Endothelial cell of umbilical vein (primary cell): ENCODE results near the gene GPRIN1. TPM values are rescaled to one million over a fixed set of nuclear protein-coding genes. Genes with fewer than 3 reads are reported as not detected.

Source experiments
- BruUV-seq: library from RNA; stranded (reverse); fragments of 400-500 nt; replicated peaks from 2 replicates; lab custom pipeline; 2021; lab: Mats Ljungman, UMichigan
- CTCF ChIA-PET: fragments of 300-600, 350-600 bp; sonication (Branson Sonifier 250); formaldehyde crosslinking; loops from one replicate; lab custom pipeline; 2021; ENCODE audit warnings: antibody characterized with exemption, inconsistent platforms; lab: Charles Lee
- POLR2A ChIA-PET: fragments of 300-600, 350-600 bp; sonication (Branson Sonifier 250); formaldehyde crosslinking; loops from one replicate; lab custom pipeline; 2021; ENCODE audit warnings: antibody characterized with exemption, inconsistent platforms; lab: Charles Lee
- DNase-seq: peaks from one replicate; pipeline ENCODE4 v3.0.0-alpha.2; 2011; ENCODE audit warnings: low read depth, low spot score
- FAIRE-seq: peaks from 2 replicates; lab custom pipeline; 2011; peaks lifted over from hg19 to GRCh38; lab: Jason Lieb, UNC
- H2AFZ ChIP-seq: 2 replicates; pipeline ENCODE4 v1.6.0; 2012; ENCODE audit warnings: low read depth, low read length, control low read depth, inconsistent platforms
- H3K27ac ChIP-seq: 2 replicates; pipeline ENCODE4 v1.5.1; 2011; ENCODE audit warnings: low read depth, mild to moderate bottlenecking, control low read depth, low read length, moderate library complexity; ENCODE audit not compliant: insufficient read depth
- H3K27me3 ChIP-seq, 2 experiments: 2 replicates each; pipeline versions ENCODE4 v1.6.0 to v1.6.1; 2011; ENCODE audit warnings: low read length in 2 of 2, mixed read lengths in 1 of 2; ENCODE audit not compliant: control insufficient read depth in 2 of 2, insufficient read depth in 2 of 2
- H3K36me3 ChIP-seq, 2 experiments: 2 replicates in 1 of 2; 3 replicates in 1 of 2; pipeline ENCODE4 v1.5.1; 2011; ENCODE audit warnings: low read length in 2 of 2, mild to moderate bottlenecking in 1 of 2, moderate library complexity in 1 of 2; ENCODE audit not compliant: control insufficient read depth in 2 of 2, insufficient read depth in 2 of 2; ENCODE audit errors: extremely low read depth in 1 of 2
- H3K4me1 ChIP-seq: 3 replicates; pipeline ENCODE4 v1.5.1; 2011; ENCODE audit warnings: mild to moderate bottlenecking, low read length; ENCODE audit not compliant: control insufficient read depth, insufficient read depth; ENCODE audit errors: extremely low read depth
- H3K4me2 ChIP-seq: 2 replicates; pipeline ENCODE4 v1.6.1; 2011; ENCODE audit warnings: low read length, control low read depth, mixed read lengths; ENCODE audit not compliant: insufficient read depth
- H3K4me3 ChIP-seq, 3 experiments: fragments of 200-600 bp in 1 of 3; sonication (generic), shearing (Covaris generic) in 1 of 3; replicated peaks in 1 of 3; 2 replicates each; pipeline ENCODE4 v1.5.1; 2011 to 2016; ENCODE audit warnings: control low read depth in 3 of 3, low read length in 3 of 3, mild to moderate bottlenecking in 2 of 3, inconsistent platforms in 1 of 3, low read depth in 1 of 3, moderate library complexity in 1 of 3; ENCODE audit not compliant: insufficient read depth in 1 of 3
- H3K79me2 ChIP-seq: 2 replicates; pipeline ENCODE4 v1.6.0; 2012; ENCODE audit warnings: low read length, inconsistent platforms; ENCODE audit not compliant: control insufficient read depth, insufficient read depth
- H3K9ac ChIP-seq: replicated peaks from 2 replicates; pipeline ENCODE3; 2011; ENCODE audit warnings: low read length, control low read depth; ENCODE audit not compliant: insufficient read depth; ENCODE audit errors: extremely low read depth
- H3K9me1 ChIP-seq: replicated peaks from 3 replicates; pipeline ENCODE4 v1.6.0; 2011; ENCODE audit warnings: mild to moderate bottlenecking, low read length; ENCODE audit not compliant: control insufficient read depth, insufficient read depth; ENCODE audit errors: extremely low read depth
- H3K9me3 ChIP-seq: replicated peaks from 2 replicates; pipeline ENCODE4 v1.5.1; 2012; ENCODE audit warnings: low read length, inconsistent platforms; ENCODE audit not compliant: control insufficient read depth, insufficient read depth
- H4K20me1 ChIP-seq: replicated peaks from 2 replicates; pipeline ENCODE3; 2011; ENCODE audit warnings: mild to moderate bottlenecking, low read length; ENCODE audit not compliant: control insufficient read depth, insufficient read depth; ENCODE audit errors: extremely low read depth
- EZH2 ChIP-seq: IDR thresholded peaks from 2 replicates; pipeline ENCODE4 v1.6.1; 2012; ENCODE audit warnings: borderline replicate concordance, low read depth, mild to moderate bottlenecking, moderate library complexity, low read length, inconsistent platforms; ENCODE audit not compliant: severe bottlenecking
- FOS ChIP-seq: IDR thresholded peaks from 2 replicates; pipeline ENCODE4 v1.6.1; 2011; ENCODE audit warnings: mild to moderate bottlenecking, low read length, moderate library complexity, borderline replicate concordance; ENCODE audit not compliant: insufficient read depth
- GATA2 ChIP-seq: IDR thresholded peaks from 2 replicates; pipeline ENCODE4 v1.7.0; 2011; ENCODE audit warnings: low read depth, mild to moderate bottlenecking, moderate library complexity, mixed read lengths, low read length; ENCODE audit not compliant: insufficient read length, insufficient read depth
- JUN ChIP-seq: IDR thresholded peaks from 2 replicates; pipeline ENCODE4 v1.6.1; 2011; ENCODE audit warnings: borderline replicate concordance, low read depth; ENCODE audit not compliant: insufficient read length, insufficient read depth
- MYC ChIP-seq: IDR thresholded peaks from one replicate; pipeline ENCODE4 v1.6.1; 2011; ENCODE audit warnings: mild to moderate bottlenecking, low read depth, low read length
- POLR2A ChIP-seq: IDR thresholded peaks from 2 replicates; pipeline ENCODE4 v1.6.1; 2012; ENCODE audit warnings: low read depth, mild to moderate bottlenecking, control low read depth, low read length
- POLR2AphosphoS5 ChIP-seq: IDR thresholded peaks from 2 replicates; pipeline ENCODE4 v1.6.1; 2012; ENCODE audit warnings: low read depth, mild to moderate bottlenecking, control low read depth, low read length, moderate library complexity; ENCODE audit not compliant: insufficient read depth
- dilution Hi-C: fragments of 300-500 bp; cut with MboI; formaldehyde crosslinking; loops from one replicate; pipeline ENCODE4 v1.15.0; 2019; ENCODE audit warnings: low sequenced_read_pairs; ENCODE audit not compliant: extremely low pct_ligation_motif_present
- intact Hi-C: fragments of 100-400 bp; cut with micrococcal nuclease; formaldehyde crosslinking; loops from one replicate; pipeline ENCODE4 v1.10.0; 2022
- polyA plus RNA-seq, 4 experiments: library from polyadenylated mRNA; depleted of rRNA in 3 of 4; stranded (reverse) in 3 of 4; unstranded in 1 of 4; fragments of >200 nt; gene quantifications; 2 replicates each; pipeline versions ENCODE4 v1.2.1 to v1.2.3, GENCODE V29; 2011 to 2012; ENCODE audit warnings: missing spikeins in 1 of 4
- total RNA-seq: library from RNA; stranded (reverse); gene quantifications from 2 replicates; pipeline ENCODE4 v1.2.3, GENCODE V29; 2021
- TF ChIP-seq, protein P1 (sequence below), 2 donors: IDR thresholded peaks; 1 replicate in 1 of 2; 2 replicates in 1 of 2; pipeline ENCODE4 v1.5.1; 2011; ENCODE audit warnings: low read length in 2 of 2, mild to moderate bottlenecking in 2 of 2, moderate library complexity in 2 of 2, control low read depth in 1 of 2, inconsistent platforms in 1 of 2, low read depth in 1 of 2; ENCODE audit not compliant: insufficient read depth in 1 of 2; ENCODE audit errors: extremely low read depth in 1 of 2
- TF ChIP-seq, protein P2 (sequence below): IDR thresholded peaks from 2 replicates; pipeline ENCODE4 v1.6.1; 2011; ENCODE audit not compliant: insufficient read depth, insufficient read length

Gene GPRIN1
- total and polyA plus RNA-seq, 2 donors (not counting 3 experiments of a cell fraction or from before 2014, with no cell fraction given): 2.4 to 10.4 TPM

DNA sequence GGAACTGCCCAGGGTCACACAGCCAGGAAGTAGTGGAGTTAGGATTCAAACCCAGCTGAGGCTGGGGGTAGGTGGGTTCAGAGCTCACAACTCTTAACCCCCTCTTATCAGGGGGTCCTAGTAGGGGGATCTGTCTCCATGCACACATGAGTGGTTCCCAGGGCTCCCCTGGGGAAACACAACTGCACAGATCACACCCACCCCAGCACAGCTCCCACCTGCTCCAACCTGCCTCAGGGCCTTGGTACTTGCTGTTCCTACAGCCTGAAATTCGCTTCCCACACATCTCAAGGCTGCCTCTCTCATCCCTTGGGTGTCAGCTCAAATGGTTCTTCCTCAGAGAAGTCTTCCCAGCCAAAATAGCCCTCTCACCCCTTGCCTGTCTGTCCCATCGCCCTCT is 15.6 kb upstream of the GPRIN1 start:
- TF ChIP-seq MYC (no peak), JUN (no peak), POLR2AphosphoS5 (no peak), FOS (no peak), POLR2A (no peak), EZH2 (no peak)
- intact Hi-C loops: no loop called here
- dilution Hi-C loops: no loop called here
- H3K4me2 ChIP-seq: no peak overlapping the region
- no peak overlapping the region for H3K9ac ChIP-seq
- H3K4me1 ChIP-seq: no peaks in the 10 kb centered on the region
- ChIA-PET CTCF (interaction anchor here (0.7 to 1.8 kb wide), 2 partner anchors 14 to 51 kb away, joined by 3 to 5 read pairs; no protein-coding TSS in a partner anchor), POLR2A (no interaction called here)
- H3K27ac ChIP-seq: no peak overlapping the region
- no peaks in the 10 kb centered on the region for H4K20me1 ChIP-seq
- no peak overlapping the region for H2AFZ ChIP-seq
- no peak for FAIRE-seq
- BruUV-seq: no TSS peak
- H3K36me3 ChIP-seq: no peaks in the 10 kb centered on the region
- H3K27me3 ChIP-seq: peaks cover 47 to 53% of the 10 kb centered on the region in 2 experiments
- no peaks in the 10 kb centered on the region for H3K79me2 ChIP-seq
- no peak for DNase-seq
- H3K9me1 ChIP-seq: no peaks in the 10 kb centered on the region
- no peaks in the 10 kb centered on the region for H3K9me3 ChIP-seq
- no peak overlapping the region for H3K4me3 ChIP-seq

DNA sequence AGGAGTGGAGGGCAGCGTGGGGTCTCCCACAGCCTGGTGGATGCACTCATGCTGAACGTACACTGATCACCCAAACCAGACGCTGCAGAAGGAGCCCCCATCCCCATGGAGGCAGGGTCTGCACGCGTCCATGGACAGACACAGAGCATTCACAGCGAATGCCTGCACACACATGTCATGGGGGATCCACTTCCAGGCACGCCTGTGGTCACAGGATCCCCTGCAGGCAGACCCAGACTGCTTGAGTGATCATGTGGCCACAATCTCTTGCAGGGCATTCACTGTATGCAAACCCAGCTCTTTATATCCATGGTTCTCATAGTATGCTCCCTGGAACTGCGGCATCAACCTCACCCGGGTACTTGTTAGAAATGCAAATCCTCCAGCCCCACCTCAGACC is 15.0 kb upstream of the GPRIN1 start:
- Histone ChIP-seq H3K4me1 (no peaks in the 10 kb centered on the region), H3K9me3 (no peaks in the 10 kb centered on the region), H3K27me3 (peaks cover 49 to 53% of the 10 kb centered on the region in 2 experiments), H3K36me3 (no peaks in the 10 kb centered on the region), H3K4me2 (no peak overlapping the region), H2AFZ (no peak overlapping the region), H3K9ac (no peak overlapping the region), H3K9me1 (no peaks in the 10 kb centered on the region), H3K27ac (no peak overlapping the region), H3K79me2 (no peaks in the 10 kb centered on the region), H4K20me1 (no peaks in the 10 kb centered on the region), H3K4me3 (no peak overlapping the region)
- ChIA-PET POLR2A (no interaction called here), CTCF (interaction anchor here (0.7 to 1.8 kb wide), 2 partner anchors 14 to 51 kb away, joined by 3 to 5 read pairs; no protein-coding TSS in a partner anchor)
- dilution Hi-C loops: no loop called here
- no peak for FAIRE-seq
- BruUV-seq: no TSS peak
- TF ChIP-seq JUN: no peak
- no peak for TF ChIP-seq POLR2A
- TF ChIP-seq MYC: no peak
- TF ChIP-seq POLR2AphosphoS5: no peak
- TF ChIP-seq EZH2: no peak
- TF ChIP-seq GATA2: no peak
- TF ChIP-seq FOS: no peak
- TF ChIP-seq, protein P1, sequence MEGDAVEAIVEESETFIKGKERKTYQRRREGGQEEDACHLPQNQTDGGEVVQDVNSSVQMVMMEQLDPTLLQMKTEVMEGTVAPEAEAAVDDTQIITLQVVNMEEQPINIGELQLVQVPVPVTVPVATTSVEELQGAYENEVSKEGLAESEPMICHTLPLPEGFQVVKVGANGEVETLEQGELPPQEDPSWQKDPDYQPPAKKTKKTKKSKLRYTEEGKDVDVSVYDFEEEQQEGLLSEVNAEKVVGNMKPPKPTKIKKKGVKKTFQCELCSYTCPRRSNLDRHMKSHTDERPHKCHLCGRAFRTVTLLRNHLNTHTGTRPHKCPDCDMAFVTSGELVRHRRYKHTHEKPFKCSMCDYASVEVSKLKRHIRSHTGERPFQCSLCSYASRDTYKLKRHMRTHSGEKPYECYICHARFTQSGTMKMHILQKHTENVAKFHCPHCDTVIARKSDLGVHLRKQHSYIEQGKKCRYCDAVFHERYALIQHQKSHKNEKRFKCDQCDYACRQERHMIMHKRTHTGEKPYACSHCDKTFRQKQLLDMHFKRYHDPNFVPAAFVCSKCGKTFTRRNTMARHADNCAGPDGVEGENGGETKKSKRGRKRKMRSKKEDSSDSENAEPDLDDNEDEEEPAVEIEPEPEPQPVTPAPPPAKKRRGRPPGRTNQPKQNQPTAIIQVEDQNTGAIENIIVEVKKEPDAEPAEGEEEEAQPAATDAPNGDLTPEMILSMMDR (IDR thresholded peaks at IDR 0.05; ENCODE audit: extremely low read depth in 1 of 2, insufficient read depth in 1 of 2, low read depth in 1 of 2, low read length in 2 of 2): no peak
- TF ChIP-seq, protein P2, sequence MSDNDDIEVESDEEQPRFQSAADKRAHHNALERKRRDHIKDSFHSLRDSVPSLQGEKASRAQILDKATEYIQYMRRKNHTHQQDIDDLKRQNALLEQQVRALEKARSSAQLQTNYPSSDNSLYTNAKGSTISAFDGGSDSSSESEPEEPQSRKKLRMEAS: no peak
- DNase-seq: no peak
- intact Hi-C loops: no loop called here
